ENCODE data around the gene RNASE8. TPM values are rescaled to one million over a fixed set of nuclear protein-coding genes. Genes with fewer than 3 reads are reported as not detected.

RNASE8 gene
- total and polyA plus RNA-seq, 2 of the 8 experiments (the other 6 are each of a cell fraction or from before 2014, with no cell fraction given) = not detected

DNA sequence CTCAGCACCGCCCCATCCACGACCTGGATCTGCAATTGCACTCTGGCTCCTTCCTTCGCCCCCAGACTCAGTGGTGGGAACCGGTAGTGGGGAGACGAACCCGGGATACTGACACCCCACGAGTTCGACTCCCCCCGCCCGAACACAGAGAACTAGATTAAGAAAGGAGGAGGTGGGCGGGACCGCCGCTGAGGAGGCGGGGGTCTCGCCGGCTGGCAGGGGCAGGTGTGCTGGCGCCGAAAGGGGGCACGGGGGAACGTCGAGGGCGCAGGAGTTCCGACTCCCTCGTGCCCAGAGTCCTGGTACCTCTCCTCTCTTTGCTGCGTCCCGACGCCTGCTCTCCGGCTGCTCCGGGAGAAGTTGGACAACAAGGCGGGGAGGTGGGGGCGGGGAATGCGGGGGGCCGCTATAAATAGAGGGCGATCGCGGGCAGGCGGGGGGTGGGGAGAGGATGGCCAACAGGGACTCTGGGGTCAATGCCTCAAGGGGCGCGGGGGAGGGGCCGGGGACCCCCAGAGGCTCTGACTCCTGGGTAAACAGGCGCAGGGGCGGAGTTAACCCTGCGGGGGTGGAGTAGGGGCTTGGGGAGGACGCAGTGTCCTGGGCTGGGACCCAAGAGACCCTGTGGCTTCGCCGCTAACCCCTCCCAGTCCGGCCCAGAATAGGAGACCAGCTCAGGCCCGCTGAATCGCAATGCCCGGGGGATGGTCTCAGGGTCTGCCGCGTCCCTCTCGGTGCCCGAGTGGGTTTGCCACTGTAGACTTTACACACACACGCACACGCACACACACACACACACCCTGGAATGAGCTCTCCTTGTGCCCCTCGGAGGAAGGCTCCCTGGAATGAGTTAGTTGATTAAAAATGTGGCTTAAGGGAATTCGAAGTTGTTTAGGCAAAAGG, 32.0 kb upstream of the RNASE8 start:
- H3K36me3 ChIP-seq (ENCODE audit: control insufficient read depth in 2 of 4, insufficient read depth in 4 of 4, low read length in 3 of 4) = 0 out of 8 replicates have a peak, but pooled peaks cover 0 to 5% (median 0%) of the 10 kb centered on the region in 4 experiments
- DNase-seq (ENCODE audit: low read depth in 1 of 2, low spot score in 2 of 2) (peak in 1 of 2 experiments; percentile 85), FAIRE-seq (no peak)
- H3K79me1 ChIP-seq (ENCODE audit: low read depth, low read length) = no peaks in the 10 kb centered on the region
- H3K56ac ChIP-seq (replicated peaks; ENCODE audit: insufficient read length, low read depth, low read length) = peak overlapping the region; percentile 46
- CTCF ChIA-PET (ENCODE audit: partially characterized antibody) = interaction anchor here (0.7 to 16.1 kb wide), 14 partner anchors 9 to 76 kb away, joined by 3 to 371 read pairs (median 4); partner anchors contain the start of genes ARHGEF40, RNASE7 and TMEM253
- no peaks in the 10 kb centered on the region for H4K20me1 ChIP-seq (replicated peaks in 1 of 2; ENCODE audit: control insufficient read depth in 1 of 2, insufficient read depth in 2 of 2, low read length in 2 of 2)
- 2% methylated on average over 36 of the region's 58 CpGs; no CpG with 5 or more reads in 1 of the 2 experiments for WGBS, 2 experiments (ENCODE audit: extremely low coverage in 1 of 2, insufficient coverage in 1 of 2, insufficient read length in 1 of 2, insufficient replicate concordance in 2 of 2, low coverage in 1 of 2, low lambda C conversion rate in 2 of 2, missing lambda C conversion rate in 1 of 2)
- no peak overlapping the region for H2AK5ac ChIP-seq (ENCODE audit: low read depth, low read length)
- peaks cover 4 to 22% (median 14%) of the 10 kb centered on the region in 4 experiments; a peak in 6 of 7 replicates for H3K4me1 ChIP-seq (replicated peaks in 1 of 4; ENCODE audit: control insufficient read depth in 3 of 4, insufficient read depth in 4 of 4, low read length in 3 of 4)
- peaks cover 17% of the 10 kb centered on the region for H3K23me2 ChIP-seq (ENCODE audit: low read depth, low read length)
- H4K91ac ChIP-seq (replicated peaks; ENCODE audit: insufficient read length, low read length) = peak overlapping the region; percentile 75
- H3K79me2 ChIP-seq (ENCODE audit: control insufficient read depth in 1 of 2, insufficient read depth in 2 of 2, low read length in 2 of 2) = no peaks in the 10 kb centered on the region
- no peak overlapping the region for H2BK120ac ChIP-seq (replicated peaks; ENCODE audit: low read depth, low read length)
- no peak overlapping the region; the same call in 1 of the 2 replicates for H2AFZ ChIP-seq (ENCODE audit: low read length)
- peak overlapping the region; percentile 71; the same call in 1 of the 2 replicates for H3K27ac ChIP-seq (ENCODE audit: low read depth, low read length)
- POLR2A ChIA-PET (ENCODE audit: partially characterized antibody) = interaction anchor here (0.6 to 3.4 kb wide), 24 partner anchors 8 to 77 kb away, joined by 3 to 19 read pairs (median 4); partner anchors contain the start of genes ARHGEF40 and RNASE13
- H2BK20ac ChIP-seq (ENCODE audit: low read length) = peak overlapping the region; percentile 61; the same call in 1 of the 2 replicates
- peak overlapping the region; percentile 93 for H3K18ac ChIP-seq (ENCODE audit: extremely low read depth, low read length)
- H3K9me3 ChIP-seq (ENCODE audit: insufficient read depth in 2 of 2, low read depth in 1 of 2, low read length in 1 of 2) = no peaks in the 10 kb centered on the region
- peak overlapping the region; percentile 94 for H4K5ac ChIP-seq (ENCODE audit: insufficient read length, low read depth, low read length)
- peak overlapping the region in 3 of 4 experiments; percentile 34 to 71 (median 50); a peak in 4 of 7 replicates for H3K9ac ChIP-seq (replicated peaks in 1 of 4; ENCODE audit: extremely low read depth in 1 of 4, low read depth in 3 of 4, low read length in 3 of 4)
- peak overlapping the region; percentile 93 to 94 for H3K4me2 ChIP-seq (ENCODE audit: insufficient read depth in 1 of 2, low read depth in 2 of 2, low read length in 2 of 2)
- peak overlapping the region; percentile 54 to 92 (median 64) for H3K4me3 ChIP-seq (ENCODE audit: extremely low read depth in 1 of 4, insufficient read depth in 2 of 4, low read depth in 3 of 4, low read length in 4 of 4)
- H3K27me3 ChIP-seq (replicated peaks in 1 of 4; ENCODE audit: control insufficient read depth in 3 of 4, extremely low read depth in 1 of 4, insufficient read depth in 3 of 4, low read length in 3 of 4) = peaks cover 2 to 25% (median 22%) of the 10 kb centered on the region in 4 experiments; a peak in 6 of 7 replicates
- no peak overlapping the region for H3K23ac ChIP-seq (ENCODE audit: insufficient read length)
- no peak overlapping the region for H3K14ac ChIP-seq (ENCODE audit: insufficient read length)
- H2BK15ac ChIP-seq (ENCODE audit: low read length) = peak overlapping the region; percentile 98; the same call in 1 of the 2 replicates
- peak overlapping the region; percentile 93 for H2BK5ac ChIP-seq (ENCODE audit: low read depth, low read length)
- peak overlapping the region; percentile 98 for H2BK12ac ChIP-seq (ENCODE audit: low read depth, low read length)
- H4K8ac ChIP-seq (ENCODE audit: extremely low read depth, insufficient read depth, low read length) = peak overlapping the region; percentile 91
- H3K4ac ChIP-seq (replicated peaks; ENCODE audit: insufficient read length, low read depth, low read length) = no peak overlapping the region
- TF ChIP-seq SAP30 (IDR thresholded peaks at IDR 0.05; ENCODE audit: insufficient read depth, insufficient replicate concordance, low read length) (no peak), BACH1 (IDR thresholded peaks at IDR 0.05; ENCODE audit: low read length) (peak; percentile 47; the same call in 1 of the 2 replicates), CBX5 (IDR thresholded peaks at IDR 0.05; ENCODE audit: low read depth, low read length) (no peak), POLR2A (IDR thresholded peaks at IDR 0.05; ENCODE audit: control extremely low read depth in 1 of 2, low read depth in 2 of 2, low read length in 2 of 2) (peak in 1 of 2 experiments; percentile 42; a peak in 1 of 3 replicates), TAF1 (IDR thresholded peaks at IDR 0.05; ENCODE audit: low read depth, low read length) (no peak; the same call in 1 of the 2 replicates), SP1 (IDR thresholded peaks at IDR 0.05; ENCODE audit: low read depth, low read length) (no peak), SUZ12 (IDR thresholded peaks at IDR 0.05; ENCODE audit: low read length) (no peak), KDM1A (IDR thresholded peaks at IDR 0.05; ENCODE audit: borderline replicate concordance, low read length) (no peak), RBBP5 (IDR thresholded peaks at IDR 0.05; ENCODE audit: borderline replicate concordance, low read depth, low read length) (no peak; the same call in 1 of the 2 replicates), TBP (IDR thresholded peaks at IDR 0.05; ENCODE audit: low read depth, low read length) (no peak), KDM5A (IDR thresholded peaks at IDR 0.05; ENCODE audit: low read length) (no peak)
